ENCODE results near the gene STAT3.
A peak's percentile ranks its signal among the peaks of the same experiment; 100 is the strongest.

STAT3 gene

DNA sequence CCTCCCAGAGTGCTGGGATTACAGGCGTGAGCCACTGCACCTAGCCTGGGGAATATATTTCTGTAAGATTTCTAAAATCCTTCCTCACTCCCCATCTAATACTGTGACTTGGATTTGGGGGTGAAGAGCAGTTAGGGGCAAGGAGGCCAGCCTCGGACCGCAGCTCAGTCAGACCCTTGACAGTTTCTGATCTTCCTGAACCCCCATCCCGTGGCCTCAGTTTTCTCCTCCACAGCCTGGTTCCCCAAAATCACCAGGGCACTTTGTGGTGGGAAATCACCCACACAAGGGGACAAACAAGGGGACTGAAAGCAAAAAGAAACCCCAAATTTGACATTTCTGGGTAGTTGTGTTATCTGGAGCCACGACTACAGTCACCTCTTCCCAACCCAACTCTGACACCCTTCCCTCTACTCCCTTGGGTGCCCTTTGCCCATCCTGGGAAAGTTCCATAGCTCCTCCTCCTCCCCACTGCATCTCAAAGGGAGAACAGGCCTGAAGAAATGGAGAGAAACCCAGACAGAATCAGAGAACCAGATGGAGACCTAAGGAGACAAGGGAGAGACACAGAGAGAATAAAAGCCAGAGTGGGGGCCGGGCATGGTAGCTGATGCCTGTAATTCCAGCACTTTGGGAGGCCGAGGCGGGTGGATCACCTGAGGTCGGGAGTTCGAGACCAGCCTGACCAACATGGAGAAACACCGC, 102.7 kb downstream of the STAT3 start:
- H3K18ac ChIP-seq (ENCODE audit: low read depth in 1 of 2, low read length in 2 of 2) = no peak overlapping the region

GRCh38 chr17:42284566-42284965, 103.7 kb downstream of the STAT3 start:
- no peak for DNase-seq
- no peaks in the 10 kb centered on the region for H3K9me3 ChIP-seq (ENCODE audit: control insufficient read depth, low read length)
- no peak overlapping the region for H3K4me3 ChIP-seq (ENCODE audit: insufficient read depth in 1 of 2, low read depth in 1 of 2, low read length in 2 of 2)
- H2BK15ac ChIP-seq (ENCODE audit: low read depth, poor library complexity, severe bottlenecking) = no peak overlapping the region
- no peak overlapping the region for H3K23ac ChIP-seq (ENCODE audit: low read length in 2 of 2)
- H3K36me3 ChIP-seq (ENCODE audit: control insufficient read depth in 1 of 2, insufficient read depth in 2 of 2, low read depth in 1 of 2, low read length in 2 of 2) = peaks cover 0 to 3% of the 10 kb centered on the region in 2 experiments
- H2BK5ac ChIP-seq (ENCODE audit: low read depth, low read length, poor library complexity, severe bottlenecking) = no peak overlapping the region
- H4K91ac ChIP-seq (ENCODE audit: low read length) = no peak overlapping the region
- H3K18ac ChIP-seq (ENCODE audit: low read depth in 1 of 2, low read length in 2 of 2) = no peak overlapping the region
- WGBS = 98% methylated on average over 7 of the region's 7 CpGs
- H3K79me1 ChIP-seq (replicated peaks; ENCODE audit: low read length, poor library complexity, severe bottlenecking) = no peaks in the 10 kb centered on the region
- no peak overlapping the region for H3K9ac ChIP-seq (ENCODE audit: low read length)
- H3K27me3 ChIP-seq (ENCODE audit: control insufficient read depth in 1 of 2, insufficient read depth in 1 of 2, low read length in 2 of 2) = no peaks in the 10 kb centered on the region
- no peak overlapping the region for H3K14ac ChIP-seq (ENCODE audit: low read length in 2 of 2)
- H2BK12ac ChIP-seq (ENCODE audit: low read length in 2 of 2) = no peak overlapping the region
- H2AFZ ChIP-seq (ENCODE audit: low read depth, low read length) = no peak overlapping the region
- H4K8ac ChIP-seq (ENCODE audit: low read length) = no peak overlapping the region
- no peak overlapping the region for H3K4me2 ChIP-seq (ENCODE audit: low read length, poor library complexity, severe bottlenecking)
- H3K4ac ChIP-seq (ENCODE audit: low read depth in 1 of 2, low read length in 2 of 2) = no peak overlapping the region
- H3K27ac ChIP-seq (ENCODE audit: low read length, poor library complexity, severe bottlenecking) = no peak overlapping the region
- peaks cover 13% of the 10 kb centered on the region for H3K4me1 ChIP-seq (ENCODE audit: control insufficient read depth, insufficient read depth, low read depth, low read length)
- no peak overlapping the region for H2AK5ac ChIP-seq (ENCODE audit: low read length, severe bottlenecking)
- no peak overlapping the region for H2BK120ac ChIP-seq (ENCODE audit: low read depth, low read length)

More for the DNA sequence above, 102.7 kb downstream of the STAT3 start:
- Histone ChIP-seq H3K4me2 (ENCODE audit: low read length, poor library complexity, severe bottlenecking) (no peak overlapping the region), H3K27me3 (ENCODE audit: control insufficient read depth in 1 of 2, insufficient read depth in 1 of 2, low read length in 2 of 2) (no peaks in the 10 kb centered on the region), H3K14ac (ENCODE audit: low read length in 2 of 2) (no peak overlapping the region), H2BK15ac (ENCODE audit: low read depth, poor library complexity, severe bottlenecking) (no peak overlapping the region), H2AK5ac (ENCODE audit: low read length, severe bottlenecking) (peak overlapping the region; percentile 15), H2BK120ac (ENCODE audit: low read depth, low read length) (no peak overlapping the region), H2BK5ac (ENCODE audit: low read depth, low read length, poor library complexity, severe bottlenecking) (no peak overlapping the region), H3K4ac (ENCODE audit: low read depth in 1 of 2, low read length in 2 of 2) (no peak overlapping the region), H3K36me3 (ENCODE audit: control insufficient read depth in 1 of 2, insufficient read depth in 2 of 2, low read depth in 1 of 2, low read length in 2 of 2) (peaks cover 0 to 3% of the 10 kb centered on the region in 2 experiments), H4K8ac (ENCODE audit: low read length) (no peak overlapping the region), H3K4me1 (ENCODE audit: control insufficient read depth, insufficient read depth, low read depth, low read length) (peaks cover 13% of the 10 kb centered on the region), H2AFZ (ENCODE audit: low read depth, low read length) (no peak overlapping the region), H2BK12ac (ENCODE audit: low read length in 2 of 2) (no peak overlapping the region), H3K9me3 (ENCODE audit: control insufficient read depth, low read length) (no peaks in the 10 kb centered on the region), H3K4me3 (ENCODE audit: insufficient read depth in 1 of 2, low read depth in 1 of 2, low read length in 2 of 2) (no peak overlapping the region), H3K79me1 (replicated peaks; ENCODE audit: low read length, poor library complexity, severe bottlenecking) (no peaks in the 10 kb centered on the region), H3K9ac (ENCODE audit: low read length) (no peak overlapping the region), H3K23ac (ENCODE audit: low read length in 2 of 2) (no peak overlapping the region), H4K91ac (ENCODE audit: low read length) (no peak overlapping the region), H3K27ac (ENCODE audit: low read length, poor library complexity, severe bottlenecking) (no peak overlapping the region)
- DNase-seq = no peak
- 96% methylated on average over 8 of the region's 11 CpGs for WGBS

DNA sequence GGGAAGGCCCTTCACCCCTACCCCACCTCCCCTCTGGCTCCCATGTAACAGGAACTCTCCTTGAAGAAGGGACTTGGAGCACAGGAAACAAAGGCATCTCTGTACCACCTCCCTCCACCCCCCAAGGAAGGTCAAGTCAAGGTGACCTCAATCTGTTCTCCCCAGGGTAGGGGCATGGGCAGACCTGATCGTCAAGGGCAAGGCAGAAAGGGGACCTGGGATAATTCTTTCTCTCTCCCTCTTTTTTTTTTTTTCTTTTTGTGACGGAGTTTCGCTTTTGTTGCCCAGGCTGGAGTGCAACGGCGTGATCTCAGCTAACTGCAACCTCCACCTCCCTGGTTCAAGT, 104.2 kb downstream of the STAT3 start:
- Histone ChIP-seq H2BK15ac (ENCODE audit: low read depth, poor library complexity, severe bottlenecking) (peak overlapping the region; percentile 33), H2BK12ac (ENCODE audit: low read length in 2 of 2) (no peak overlapping the region), H2AFZ (ENCODE audit: low read depth, low read length) (no peak overlapping the region), H3K4me3 (ENCODE audit: insufficient read depth in 1 of 2, low read depth in 1 of 2, low read length in 2 of 2) (no peak overlapping the region), H3K18ac (ENCODE audit: low read depth in 1 of 2, low read length in 2 of 2) (no peak overlapping the region), H4K8ac (ENCODE audit: low read length) (no peak overlapping the region), H2BK120ac (ENCODE audit: low read depth, low read length) (no peak overlapping the region), H4K91ac (ENCODE audit: low read length) (no peak overlapping the region), H3K23ac (ENCODE audit: low read length in 2 of 2) (no peak overlapping the region), H3K79me1 (replicated peaks; ENCODE audit: low read length, poor library complexity, severe bottlenecking) (no peaks in the 10 kb centered on the region), H2BK5ac (ENCODE audit: low read depth, low read length, poor library complexity, severe bottlenecking) (no peak overlapping the region), H3K4ac (ENCODE audit: low read depth in 1 of 2, low read length in 2 of 2) (no peak overlapping the region), H3K9me3 (ENCODE audit: control insufficient read depth, low read length) (no peaks in the 10 kb centered on the region), H3K14ac (ENCODE audit: low read length in 2 of 2) (no peak overlapping the region), H3K36me3 (ENCODE audit: control insufficient read depth in 1 of 2, insufficient read depth in 2 of 2, low read depth in 1 of 2, low read length in 2 of 2) (peaks cover 0 to 3% of the 10 kb centered on the region in 2 experiments), H3K27ac (ENCODE audit: low read length, poor library complexity, severe bottlenecking) (no peak overlapping the region), H3K4me2 (ENCODE audit: low read length, poor library complexity, severe bottlenecking) (no peak overlapping the region), H2AK5ac (ENCODE audit: low read length, severe bottlenecking) (no peak overlapping the region), H3K9ac (ENCODE audit: low read length) (no peak overlapping the region), H3K27me3 (ENCODE audit: control insufficient read depth in 1 of 2, insufficient read depth in 1 of 2, low read length in 2 of 2) (no peaks in the 10 kb centered on the region), H3K4me1 (ENCODE audit: control insufficient read depth, insufficient read depth, low read depth, low read length) (peaks cover 13% of the 10 kb centered on the region)
- WGBS = 86% methylated on average over 5 of the region's 5 CpGs
- DNase-seq = no peak

- Histone ChIP-seq H3K9me3 (ENCODE audit: control insufficient read depth, low read length) (no peaks in the 10 kb centered on the region), H3K36me3 (ENCODE audit: control insufficient read depth in 1 of 2, insufficient read depth in 2 of 2, low read depth in 1 of 2, low read length in 2 of 2) (peaks cover 0 to 3% of the 10 kb centered on the region in 2 experiments), H3K23ac (ENCODE audit: low read length in 2 of 2) (no peak overlapping the region), H3K18ac (ENCODE audit: low read depth in 1 of 2, low read length in 2 of 2) (no peak overlapping the region), H3K14ac (ENCODE audit: low read length in 2 of 2) (peak overlapping the region in 1 of 2 experiments; percentile 27), H2BK5ac (ENCODE audit: low read depth, low read length, poor library complexity, severe bottlenecking) (no peak overlapping the region), H3K4me1 (ENCODE audit: control insufficient read depth, insufficient read depth, low read depth, low read length) (peaks cover 9% of the 10 kb centered on the region), H3K27me3 (ENCODE audit: control insufficient read depth in 1 of 2, insufficient read depth in 1 of 2, low read length in 2 of 2) (no peaks in the 10 kb centered on the region), H2BK12ac (ENCODE audit: low read length in 2 of 2) (no peak overlapping the region), H2AFZ (ENCODE audit: low read depth, low read length) (no peak overlapping the region), H3K9ac (ENCODE audit: low read length) (no peak overlapping the region), H2AK5ac (ENCODE audit: low read length, severe bottlenecking) (no peak overlapping the region), H3K4ac (ENCODE audit: low read depth in 1 of 2, low read length in 2 of 2) (no peak overlapping the region), H2BK15ac (ENCODE audit: low read depth, poor library complexity, severe bottlenecking) (no peak overlapping the region), H3K27ac (ENCODE audit: low read length, poor library complexity, severe bottlenecking) (no peak overlapping the region), H3K79me1 (replicated peaks; ENCODE audit: low read length, poor library complexity, severe bottlenecking) (no peaks in the 10 kb centered on the region), H3K4me3 (ENCODE audit: insufficient read depth in 1 of 2, low read depth in 1 of 2, low read length in 2 of 2) (no peak overlapping the region), H3K4me2 (ENCODE audit: low read length, poor library complexity, severe bottlenecking) (no peak overlapping the region), H4K8ac (ENCODE audit: low read length) (no peak overlapping the region), H2BK120ac (ENCODE audit: low read depth, low read length) (no peak overlapping the region), H4K91ac (ENCODE audit: low read length) (no peak overlapping the region)
- DNase-seq = no peak
- 89% methylated on average over 4 of the region's 7 CpGs for WGBS
Measured at GRCh38 chr17:42283241-42284023, 104.8 kb downstream of the STAT3 start.
